A673 (cell line): ENCODE data around the gene SNX33. TPM values are rescaled to one million over a fixed set of nuclear protein-coding genes. Genes with fewer than 3 reads are reported as not detected.

Experiments used
- BruUV-seq: library from RNA; stranded (reverse); fragments of 400-500 nt; replicated peaks from 2 replicates; lab custom pipeline; 2021; lab: Mats Ljungman, UMichigan
- CTCF ChIA-PET: fragments of 300-600 bp; sonication (Branson Sonifier 250); formaldehyde crosslinking; loops from one replicate; lab custom pipeline; 2022; ENCODE audit warnings: antibody characterized with exemption; lab: Charles Lee
- POLR2A ChIA-PET: fragments of 300-600 bp; sonication (Branson Sonifier 250); formaldehyde crosslinking; loops from one replicate; lab custom pipeline; 2022; ENCODE audit warnings: antibody characterized with exemption; ENCODE audit not compliant: low non-redundant PET; lab: Charles Lee
- DNase-seq: peaks from one replicate; pipeline ENCODE4 v3.0.0-alpha.2; 2015; ENCODE audit warnings: low spot score
- H3K27ac ChIP-seq: fragments of 200-600 bp; sonication (generic); 2 replicates; pipeline ENCODE4 v1.5.1; 2016; ENCODE audit warnings: mixed run types, low read depth, mild to moderate bottlenecking, mixed read lengths, antibody characterized with exemption, low read length; ENCODE audit not compliant: poor library complexity, severe bottlenecking
- H3K27me3 ChIP-seq: fragments of 200-600 bp; sonication (generic); replicated peaks from 2 replicates; pipeline ENCODE4 v1.6.1; 2017; ENCODE audit warnings: mixed run types, low read depth, mild to moderate bottlenecking, mixed read lengths, antibody characterized with exemption, low read length; ENCODE audit not compliant: insufficient read depth, poor library complexity
- H3K36me3 ChIP-seq: fragments of 200-600 bp; sonication (generic); 2 replicates; pipeline ENCODE4 v1.6.1; 2016; ENCODE audit warnings: mixed run types, mild to moderate bottlenecking, mixed read lengths, antibody characterized with exemption, low read length; ENCODE audit not compliant: insufficient read depth, poor library complexity, severe bottlenecking
- H3K4me1 ChIP-seq: fragments of 200-600 bp; sonication (generic); 2 replicates; pipeline ENCODE4 v1.6.1; 2017; ENCODE audit warnings: mixed run types, mild to moderate bottlenecking, mixed read lengths, antibody characterized with exemption, low read length; ENCODE audit not compliant: insufficient read depth, poor library complexity, severe bottlenecking
- H3K4me3 ChIP-seq: fragments of 200-600 bp; sonication (generic); 2 replicates; pipeline ENCODE4 v1.5.1; 2016; ENCODE audit warnings: low read depth, mixed run types, mild to moderate bottlenecking, mixed read lengths, low read length; ENCODE audit not compliant: poor library complexity, severe bottlenecking
- H3K9me3 ChIP-seq: fragments of 200-600 bp; sonication (generic); 2 replicates; pipeline ENCODE4 v1.6.1; 2016; ENCODE audit warnings: mixed run types, low read depth, mild to moderate bottlenecking, mixed read lengths, antibody characterized with exemption, low read length; ENCODE audit not compliant: poor library complexity, severe bottlenecking
- EZH2 ChIP-seq: fragments of 200-600 bp; sonication (generic); IDR thresholded peaks from 2 replicates; pipeline ENCODE4 v1.6.1; 2017; ENCODE audit warnings: borderline replicate concordance, low read depth, mild to moderate bottlenecking, mixed read lengths, antibody characterized with exemption, low read length; ENCODE audit not compliant: poor library complexity, severe bottlenecking
- intact Hi-C: fragments of 100-400 bp; cut with micrococcal nuclease; formaldehyde crosslinking; loops from one replicate; pipeline ENCODE4 v1.10.0; 2022; ENCODE audit not compliant: unreplicated experiment
- total RNA-seq: library from RNA; stranded (reverse); gene quantifications from 2 replicates; pipeline ENCODE4 v1.2.3, GENCODE V29; 2021
- TF ChIP-seq, protein P1 (sequence below): fragments of 300-800, 200-600 bp; sonication (generic); conservative IDR thresholded peaks from 2 replicates; pipeline ENCODE4 v1.5.1; 2017; ENCODE audit warnings: low read depth, mild to moderate bottlenecking, antibody characterized with exemption, low read length, moderate library complexity, mixed read lengths

Gene SNX33
- total RNA-seq, 1 experiment from 2014 or later = 3.4 TPM

DNA sequence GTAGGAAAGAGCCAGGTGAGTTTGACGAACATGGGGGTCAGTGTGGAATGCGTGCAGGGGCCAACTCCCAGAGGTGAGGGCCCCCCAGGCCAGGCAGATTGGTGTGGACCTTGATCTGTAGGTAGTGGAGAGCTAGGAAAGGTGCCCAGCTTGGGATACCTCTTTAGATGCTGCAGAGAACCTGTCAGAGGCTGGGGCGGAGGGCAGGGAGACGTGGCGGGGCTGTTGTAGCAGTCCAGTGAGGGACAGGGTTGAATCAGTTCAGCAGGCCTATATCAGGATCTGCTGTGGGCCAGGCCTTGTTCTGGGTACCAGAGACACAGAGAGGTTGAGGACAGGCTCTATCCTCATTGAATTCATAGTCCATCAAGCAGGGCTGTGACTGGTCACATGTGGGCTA, 8.6 kb downstream of the SNX33 start:
- ChIA-PET CTCF (no interaction called here), POLR2A (no interaction called here)
- Histone ChIP-seq H3K4me1 (no peaks in the 10 kb centered on the region), H3K27me3 (no peaks in the 10 kb centered on the region), H3K36me3 (no peaks in the 10 kb centered on the region), H3K27ac (no peak overlapping the region), H3K4me3 (no peak overlapping the region), H3K9me3 (no peaks in the 10 kb centered on the region)
- intact Hi-C loops = no loop called here
- DNase-seq = no peak
- TF ChIP-seq EZH2 = no peak
- TF ChIP-seq, protein P1, sequence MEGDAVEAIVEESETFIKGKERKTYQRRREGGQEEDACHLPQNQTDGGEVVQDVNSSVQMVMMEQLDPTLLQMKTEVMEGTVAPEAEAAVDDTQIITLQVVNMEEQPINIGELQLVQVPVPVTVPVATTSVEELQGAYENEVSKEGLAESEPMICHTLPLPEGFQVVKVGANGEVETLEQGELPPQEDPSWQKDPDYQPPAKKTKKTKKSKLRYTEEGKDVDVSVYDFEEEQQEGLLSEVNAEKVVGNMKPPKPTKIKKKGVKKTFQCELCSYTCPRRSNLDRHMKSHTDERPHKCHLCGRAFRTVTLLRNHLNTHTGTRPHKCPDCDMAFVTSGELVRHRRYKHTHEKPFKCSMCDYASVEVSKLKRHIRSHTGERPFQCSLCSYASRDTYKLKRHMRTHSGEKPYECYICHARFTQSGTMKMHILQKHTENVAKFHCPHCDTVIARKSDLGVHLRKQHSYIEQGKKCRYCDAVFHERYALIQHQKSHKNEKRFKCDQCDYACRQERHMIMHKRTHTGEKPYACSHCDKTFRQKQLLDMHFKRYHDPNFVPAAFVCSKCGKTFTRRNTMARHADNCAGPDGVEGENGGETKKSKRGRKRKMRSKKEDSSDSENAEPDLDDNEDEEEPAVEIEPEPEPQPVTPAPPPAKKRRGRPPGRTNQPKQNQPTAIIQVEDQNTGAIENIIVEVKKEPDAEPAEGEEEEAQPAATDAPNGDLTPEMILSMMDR = no peak
- BruUV-seq = no TSS peak

GRCh38 chr15:75656813-75657212, 9.1 kb downstream of the SNX33 start:
- Histone ChIP-seq H3K4me1 (no peaks in the 10 kb centered on the region), H3K9me3 (no peaks in the 10 kb centered on the region), H3K4me3 (no peak overlapping the region), H3K36me3 (no peaks in the 10 kb centered on the region), H3K27me3 (no peaks in the 10 kb centered on the region), H3K27ac (no peak overlapping the region)
- ChIA-PET POLR2A (no interaction called here), CTCF (no interaction called here)
- no TSS peak for BruUV-seq
- intact Hi-C loops = no loop called here
- DNase-seq = no peak
- no peak for TF ChIP-seq EZH2
- TF ChIP-seq, protein P1 = no peak

GRCh38 chr15:75659141-75659771, 11.5 kb downstream of the SNX33 start:
- Histone ChIP-seq H3K27me3 (no peaks in the 10 kb centered on the region), H3K27ac (no peak overlapping the region), H3K4me1 (no peaks in the 10 kb centered on the region), H3K4me3 (no peak overlapping the region), H3K9me3 (no peaks in the 10 kb centered on the region), H3K36me3 (no peaks in the 10 kb centered on the region)
- BruUV-seq = no TSS peak
- POLR2A ChIA-PET = no interaction called here
- CTCF ChIA-PET = no interaction called here
- DNase-seq = no peak
- intact Hi-C loops = no loop called here
- TF ChIP-seq, protein P1 = no peak
- TF ChIP-seq EZH2 = no peak
